Colon (tissue), 2 donors: Measurements from ENCODE around the gene MAP4K1.

Experiments
- FAIRE-seq: peaks from 2 replicates; lab custom pipeline; 2012; peaks lifted over from hg19 to GRCh38; lab: Jason Lieb, UNC
- donor health status: control.
- donor health status: control.

The MAP4K1 gene

GRCh38 chr19:38617764-38618589 lies at the start of gene MAP4K1:
TSS of gene MAP4K1 (minus strand) at chr19:38617953. CDS start at chr19:38617895, 58 bp downstream.
- FAIRE-seq = no peak

GRCh38 chr19:38666663-38667511 lies 49.1 kb upstream of the MAP4K1 start:
- no peak for FAIRE-seq

- no peak for FAIRE-seq
Measured at GRCh38 chr19:38665950-38666662, 48.4 kb upstream of the MAP4K1 start.

- FAIRE-seq = no peak
Measured at GRCh38 chr19:38665219-38665931, 47.6 kb upstream of the MAP4K1 start.

- FAIRE-seq = no peak
Measured at GRCh38 chr19:38664503-38665211, 46.9 kb upstream of the MAP4K1 start.

- no peak for FAIRE-seq
Measured at GRCh38 chr19:38663957-38664502, 46.3 kb upstream of the MAP4K1 start.

GRCh38 chr19:38663156-38663651 lies 45.5 kb upstream of the MAP4K1 start:
- FAIRE-seq = no peak

- FAIRE-seq = no peak
Measured at GRCh38 chr19:38662537-38663155, 44.9 kb upstream of the MAP4K1 start.

GRCh38 chr19:38661996-38662395 lies 44.2 kb upstream of the MAP4K1 start:
- FAIRE-seq = no peak

GRCh38 chr19:38661136-38661535 lies 43.4 kb upstream of the MAP4K1 start:
- no peak for FAIRE-seq

- FAIRE-seq = no peak
Measured at GRCh38 chr19:38660724-38661123, 43.0 kb upstream of the MAP4K1 start.

GRCh38 chr19:38658462-38659306 lies 40.9 kb upstream of the MAP4K1 start:
- FAIRE-seq = no peak

- FAIRE-seq = no peak
Measured at GRCh38 chr19:38657633-38658222, 40.0 kb upstream of the MAP4K1 start.

GRCh38 chr19:38656171-38656981 lies 38.6 kb upstream of the MAP4K1 start:
- FAIRE-seq = no peak

- no peak for FAIRE-seq
Measured at GRCh38 chr19:38655148-38655824, 37.5 kb upstream of the MAP4K1 start.

- no peak for FAIRE-seq
Measured at GRCh38 chr19:38654628-38655055, 36.9 kb upstream of the MAP4K1 start.

- FAIRE-seq = no peak
Measured at GRCh38 chr19:38653028-38653571, 35.3 kb upstream of the MAP4K1 start.
